Vagina (tissue), 2 donors: ENCODE measurements around the gene CHD6. TPM values are rescaled to one million over a fixed set of nuclear protein-coding genes. Genes with fewer than 3 reads are reported as not detected.
A peak's percentile ranks its signal among the peaks of the same experiment; 100 is the strongest.

Experiments used
- DNase-seq, 2 donors: peaks; one replicate each; pipeline ENCODE4 v3.0.0-alpha.2; 2017; ENCODE audit errors: extremely low spot score in 2 of 2
- H3K27ac ChIP-seq: fragments of 200-600 bp; sonication (generic); one replicate; pipeline ENCODE4 v1.5.1; 2019
- H3K27me3 ChIP-seq: fragments of 200-600 bp; sonication (generic); one replicate; pipeline ENCODE4 v1.5.1; 2019
- H3K36me3 ChIP-seq, 2 donors: fragments of 200-600 bp; sonication (generic); one replicate each; pipeline ENCODE4 v1.5.1; 2017 to 2019
- H3K4me1 ChIP-seq: fragments of 200-600 bp; sonication (generic); one replicate; pipeline ENCODE4 v1.5.1; 2019
- H3K4me3 ChIP-seq, 2 donors: fragments of 200-600 bp; sonication (generic); 1 replicate in 1 of 2; 2 replicates in 1 of 2; pipeline ENCODE4 v1.5.1; 2016 to 2019
- H3K9me3 ChIP-seq: fragments of 200-600 bp; sonication (generic); one replicate; pipeline ENCODE4 v1.5.1; 2019
- POLR2A ChIP-seq, 2 donors: fragments of 450-650 bp; IDR thresholded peaks; one replicate each; pipeline ENCODE4 v1.6.1; 2017; ENCODE audit warnings: antibody characterized with exemption in 2 of 2, mild to moderate bottlenecking in 2 of 2, moderate library complexity in 2 of 2
- POLR2AphosphoS5 ChIP-seq, 2 donors: sonication (generic); formaldehyde crosslinking; IDR thresholded peaks; one replicate each; pipeline ENCODE4 v1.9.0; 2017; ENCODE audit warnings: antibody characterized with exemption in 2 of 2, mild to moderate bottlenecking in 2 of 2, low read depth in 1 of 2; ENCODE audit not compliant: insufficient read depth in 1 of 2
- intact Hi-C: fragments of 100-400 bp; cut with DNase I; formaldehyde crosslinking; loops from one replicate; pipeline ENCODE4 v1.15.1; 2023
- total RNA-seq: library from RNA; depleted of rRNA; stranded (reverse); fragments of >200 nt; gene quantifications from one replicate; pipeline ENCODE4 v1.2.3, GENCODE V29; 2016
- TF ChIP-seq, protein P1 (sequence below), 3 experiments: fragments of 450-650 bp in 2 of 3; fragments of 200-600 bp in 1 of 3; sonication (generic) in 1 of 3; IDR thresholded peaks; one replicate each; pipeline ENCODE4 v1.5.1; 2017 to 2019; ENCODE audit warnings: antibody characterized with exemption in 3 of 3, mild to moderate bottlenecking in 2 of 3, moderate library complexity in 2 of 3

The CHD6 gene, protein sequence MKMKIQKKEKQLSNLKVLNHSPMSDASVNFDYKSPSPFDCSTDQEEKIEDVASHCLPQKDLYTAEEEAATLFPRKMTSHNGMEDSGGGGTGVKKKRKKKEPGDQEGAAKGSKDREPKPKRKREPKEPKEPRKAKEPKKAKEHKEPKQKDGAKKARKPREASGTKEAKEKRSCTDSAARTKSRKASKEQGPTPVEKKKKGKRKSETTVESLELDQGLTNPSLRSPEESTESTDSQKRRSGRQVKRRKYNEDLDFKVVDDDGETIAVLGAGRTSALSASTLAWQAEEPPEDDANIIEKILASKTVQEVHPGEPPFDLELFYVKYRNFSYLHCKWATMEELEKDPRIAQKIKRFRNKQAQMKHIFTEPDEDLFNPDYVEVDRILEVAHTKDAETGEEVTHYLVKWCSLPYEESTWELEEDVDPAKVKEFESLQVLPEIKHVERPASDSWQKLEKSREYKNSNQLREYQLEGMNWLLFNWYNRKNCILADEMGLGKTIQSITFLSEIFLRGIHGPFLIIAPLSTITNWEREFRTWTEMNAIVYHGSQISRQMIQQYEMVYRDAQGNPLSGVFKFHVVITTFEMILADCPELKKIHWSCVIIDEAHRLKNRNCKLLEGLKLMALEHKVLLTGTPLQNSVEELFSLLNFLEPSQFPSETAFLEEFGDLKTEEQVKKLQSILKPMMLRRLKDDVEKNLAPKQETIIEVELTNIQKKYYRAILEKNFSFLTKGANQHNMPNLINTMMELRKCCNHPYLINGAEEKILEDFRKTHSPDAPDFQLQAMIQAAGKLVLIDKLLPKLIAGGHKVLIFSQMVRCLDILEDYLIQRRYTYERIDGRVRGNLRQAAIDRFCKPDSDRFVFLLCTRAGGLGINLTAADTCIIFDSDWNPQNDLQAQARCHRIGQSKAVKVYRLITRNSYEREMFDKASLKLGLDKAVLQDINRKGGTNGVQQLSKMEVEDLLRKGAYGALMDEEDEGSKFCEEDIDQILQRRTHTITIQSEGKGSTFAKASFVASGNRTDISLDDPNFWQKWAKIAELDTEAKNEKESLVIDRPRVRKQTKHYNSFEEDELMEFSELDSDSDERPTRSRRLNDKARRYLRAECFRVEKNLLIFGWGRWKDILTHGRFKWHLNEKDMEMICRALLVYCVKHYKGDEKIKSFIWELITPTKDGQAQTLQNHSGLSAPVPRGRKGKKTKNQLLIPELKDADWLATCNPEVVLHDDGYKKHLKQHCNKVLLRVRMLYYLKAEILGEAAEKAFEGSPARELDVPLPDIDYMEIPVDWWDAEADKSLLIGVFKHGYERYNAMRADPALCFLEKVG (N-terminal part only)
- 37.6 TPM for total RNA-seq

DNA sequence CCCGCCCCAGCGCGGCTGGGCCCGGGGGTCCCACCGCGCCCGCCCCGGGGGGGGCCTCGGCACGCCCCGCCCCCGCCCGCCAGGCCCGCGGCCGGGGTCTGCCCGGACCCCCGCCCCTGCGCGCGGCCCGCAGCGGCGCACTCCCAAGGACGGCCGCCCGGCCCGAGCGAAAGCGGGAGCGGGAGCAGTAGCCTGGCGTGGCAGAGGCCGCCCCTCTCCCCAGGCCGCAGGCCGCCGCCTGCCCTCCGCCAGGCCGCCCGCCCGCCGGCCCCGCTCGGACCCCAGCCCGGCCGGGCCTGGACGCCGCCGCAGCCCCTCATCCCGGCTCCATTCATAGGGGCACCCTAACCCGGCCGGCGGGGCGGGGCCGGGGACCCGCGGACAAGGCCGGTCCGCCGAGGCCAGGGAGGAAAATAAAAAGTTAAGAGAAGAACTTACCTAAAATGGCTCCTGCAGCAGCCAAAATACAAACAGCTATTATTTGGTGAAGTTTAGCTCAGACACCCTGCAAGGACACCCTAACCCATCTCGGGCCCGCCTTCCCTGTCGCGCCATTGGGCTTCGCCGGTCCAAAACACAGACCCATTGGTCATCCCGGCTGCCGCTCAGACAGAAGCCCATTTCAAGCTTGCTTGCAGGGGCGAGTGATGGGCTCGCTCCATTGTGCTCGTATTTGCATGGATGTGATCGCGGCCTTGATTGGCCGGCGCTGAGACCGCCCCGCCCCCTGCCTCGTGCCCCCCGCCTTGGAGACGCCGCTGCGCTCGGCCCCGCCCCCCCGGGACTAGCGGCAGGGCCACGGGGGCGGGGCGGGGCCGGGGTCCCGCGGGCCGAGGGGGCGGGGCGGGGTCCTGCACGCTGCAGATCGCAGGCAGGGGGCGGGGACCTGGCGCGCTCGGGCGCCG lies at the start of gene CHD6:
Gene CHD6 (minus strand): TSS at position 476 of the 905 bp plus-strand sequence. CDS start 67,040 bp downstream, outside the sequence.
- no peaks in the 10 kb centered on the region for H3K9me3 ChIP-seq
- DNase-seq, result peak; percentile 98 to 100
- TF ChIP-seq, protein P1, sequence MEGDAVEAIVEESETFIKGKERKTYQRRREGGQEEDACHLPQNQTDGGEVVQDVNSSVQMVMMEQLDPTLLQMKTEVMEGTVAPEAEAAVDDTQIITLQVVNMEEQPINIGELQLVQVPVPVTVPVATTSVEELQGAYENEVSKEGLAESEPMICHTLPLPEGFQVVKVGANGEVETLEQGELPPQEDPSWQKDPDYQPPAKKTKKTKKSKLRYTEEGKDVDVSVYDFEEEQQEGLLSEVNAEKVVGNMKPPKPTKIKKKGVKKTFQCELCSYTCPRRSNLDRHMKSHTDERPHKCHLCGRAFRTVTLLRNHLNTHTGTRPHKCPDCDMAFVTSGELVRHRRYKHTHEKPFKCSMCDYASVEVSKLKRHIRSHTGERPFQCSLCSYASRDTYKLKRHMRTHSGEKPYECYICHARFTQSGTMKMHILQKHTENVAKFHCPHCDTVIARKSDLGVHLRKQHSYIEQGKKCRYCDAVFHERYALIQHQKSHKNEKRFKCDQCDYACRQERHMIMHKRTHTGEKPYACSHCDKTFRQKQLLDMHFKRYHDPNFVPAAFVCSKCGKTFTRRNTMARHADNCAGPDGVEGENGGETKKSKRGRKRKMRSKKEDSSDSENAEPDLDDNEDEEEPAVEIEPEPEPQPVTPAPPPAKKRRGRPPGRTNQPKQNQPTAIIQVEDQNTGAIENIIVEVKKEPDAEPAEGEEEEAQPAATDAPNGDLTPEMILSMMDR (IDR thresholded peaks at IDR 0.05), result no peak
- TF ChIP-seq POLR2AphosphoS5 (IDR thresholded peaks at IDR 0.05; ENCODE audit: insufficient read depth in 1 of 2, low read depth in 1 of 2), result peak; percentile 75 to 78
- H3K27me3 ChIP-seq, result no peaks in the 10 kb centered on the region
- H3K27ac ChIP-seq, result peak within 1 kb of the TSS; percentile 74
- intact Hi-C loops, result no loop called here
- no peaks in the 10 kb centered on the region for H3K36me3 ChIP-seq
- H3K4me3 ChIP-seq, result peak within 1 kb of the TSS; percentile 70 to 98
- H3K4me1 ChIP-seq, result peaks cover 38% of the 10 kb centered on the region

DNA sequence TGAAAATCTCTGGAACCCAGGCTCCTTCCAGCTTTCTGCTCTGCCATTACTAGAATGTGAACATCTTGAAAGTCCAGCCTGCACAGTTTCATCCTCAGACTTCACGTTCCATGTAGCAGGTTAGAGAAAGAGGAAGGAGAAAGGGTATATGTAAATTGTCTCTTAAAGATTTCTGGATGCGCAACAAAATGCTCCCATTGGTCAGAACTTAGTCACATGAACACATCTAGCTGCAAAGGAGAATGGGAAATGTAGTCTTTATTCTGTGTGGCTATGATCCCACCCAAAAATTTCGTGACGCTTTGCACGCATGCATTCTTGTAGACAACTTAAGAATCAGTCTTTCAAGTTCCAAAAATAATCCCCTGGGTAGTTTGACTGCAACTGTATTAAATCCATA lies 46.4 kb upstream of the CHD6 start:
- intact Hi-C loops, result no loop called here
- Histone ChIP-seq H3K4me3 (no peak overlapping the region), H3K27ac (no peak overlapping the region)

DNA sequence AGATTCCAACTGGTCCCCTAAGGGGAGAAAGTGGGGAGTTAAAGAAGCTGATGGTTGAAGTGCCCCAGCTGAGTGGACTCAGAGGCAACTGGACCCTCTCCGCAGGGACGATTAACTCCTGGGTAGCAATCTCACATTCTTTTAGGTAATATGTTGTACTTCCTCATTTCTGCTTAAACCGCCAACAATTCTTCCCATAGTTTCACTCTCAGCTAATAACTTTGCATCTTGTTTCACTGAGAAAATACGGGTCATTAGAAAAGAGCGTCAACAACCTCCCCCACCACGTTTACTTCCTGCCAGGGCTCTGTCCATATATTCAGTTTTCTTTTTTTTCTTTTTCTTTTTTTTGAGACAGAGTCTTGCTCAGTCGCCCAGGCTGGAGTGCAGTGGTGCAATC lies 39.5 kb upstream of the CHD6 start:
- H3K9me3 ChIP-seq, result no peaks in the 10 kb centered on the region
- H3K4me1 ChIP-seq, result no peaks in the 10 kb centered on the region
- H3K27ac ChIP-seq, result no peak overlapping the region
- TF ChIP-seq POLR2A (IDR thresholded peaks at IDR 0.05) (no peak), POLR2AphosphoS5 (IDR thresholded peaks at IDR 0.05; ENCODE audit: insufficient read depth in 1 of 2, low read depth in 1 of 2) (no peak)
- TF ChIP-seq, protein P1 (IDR thresholded peaks at IDR 0.05), result no peak
- no peak overlapping the region for H3K4me3 ChIP-seq
- no peak for DNase-seq
- no peaks in the 10 kb centered on the region for H3K27me3 ChIP-seq
- intact Hi-C loops, result no loop called here
- no peaks in the 10 kb centered on the region for H3K36me3 ChIP-seq

More for the DNA sequence above, 46.4 kb upstream of the CHD6 start:
- Histone ChIP-seq H3K9me3 (no peaks in the 10 kb centered on the region), H3K27me3 (no peaks in the 10 kb centered on the region), H3K36me3 (no peaks in the 10 kb centered on the region), H3K4me1 (no peaks in the 10 kb centered on the region)
- no peak for DNase-seq
- no peak for TF ChIP-seq POLR2A (IDR thresholded peaks at IDR 0.05)
- no peak for TF ChIP-seq POLR2AphosphoS5 (IDR thresholded peaks at IDR 0.05; ENCODE audit: insufficient read depth in 1 of 2, low read depth in 1 of 2)
- TF ChIP-seq, protein P1 (IDR thresholded peaks at IDR 0.05), result no peak

DNA sequence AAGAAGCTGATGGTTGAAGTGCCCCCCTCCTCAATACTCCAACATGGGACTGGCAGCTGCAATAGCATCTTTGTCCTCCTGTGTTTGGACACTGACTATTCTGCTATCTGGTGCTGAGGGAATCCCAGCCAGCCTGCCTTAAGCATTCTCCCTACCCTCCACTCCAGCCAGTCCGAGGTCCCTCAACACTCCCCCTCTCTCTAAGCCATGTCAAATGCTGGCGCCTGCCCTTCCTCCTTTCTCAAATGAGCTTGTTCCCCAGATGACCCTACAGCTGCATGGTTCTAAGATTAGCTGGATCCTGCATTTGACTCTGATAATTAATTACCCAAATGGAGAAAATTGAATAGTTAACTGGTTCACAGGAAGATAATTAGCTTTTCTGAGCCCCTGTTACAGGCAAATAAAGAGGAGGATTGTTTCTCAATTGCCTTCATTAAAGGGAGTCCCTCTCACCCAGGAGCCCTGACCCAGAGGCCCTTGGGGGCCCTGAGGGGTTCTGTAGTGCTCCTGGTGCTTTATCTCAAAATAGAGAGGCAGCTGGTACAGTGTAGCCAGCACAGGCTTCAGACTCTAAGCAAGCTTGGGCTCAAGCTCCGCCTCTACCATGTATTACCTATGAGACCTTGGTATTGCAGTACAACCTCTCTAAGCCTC lies 37.9 kb upstream of the CHD6 start:
- Histone ChIP-seq H3K4me3 (no peak overlapping the region), H3K27me3 (no peaks in the 10 kb centered on the region), H3K9me3 (no peaks in the 10 kb centered on the region), H3K4me1 (no peaks in the 10 kb centered on the region), H3K36me3 (no peaks in the 10 kb centered on the region), H3K27ac (no peak overlapping the region)
- TF ChIP-seq, protein P1 (IDR thresholded peaks at IDR 0.05), result no peak
- TF ChIP-seq POLR2AphosphoS5 (IDR thresholded peaks at IDR 0.05; ENCODE audit: insufficient read depth in 1 of 2, low read depth in 1 of 2), result no peak
- TF ChIP-seq POLR2A (IDR thresholded peaks at IDR 0.05), result no peak
- intact Hi-C loops, result no loop called here
- no peak for DNase-seq
